Inferior parietal cortex (tissue), 1 donor: Measurements from ENCODE around the gene ZDHHC17.

Experiments
- DNase-seq: peaks from one replicate; pipeline ENCODE4 v3.0.0-alpha.2; 2016; ENCODE audit errors: extremely low spot score

Gene ZDHHC17

DNA sequence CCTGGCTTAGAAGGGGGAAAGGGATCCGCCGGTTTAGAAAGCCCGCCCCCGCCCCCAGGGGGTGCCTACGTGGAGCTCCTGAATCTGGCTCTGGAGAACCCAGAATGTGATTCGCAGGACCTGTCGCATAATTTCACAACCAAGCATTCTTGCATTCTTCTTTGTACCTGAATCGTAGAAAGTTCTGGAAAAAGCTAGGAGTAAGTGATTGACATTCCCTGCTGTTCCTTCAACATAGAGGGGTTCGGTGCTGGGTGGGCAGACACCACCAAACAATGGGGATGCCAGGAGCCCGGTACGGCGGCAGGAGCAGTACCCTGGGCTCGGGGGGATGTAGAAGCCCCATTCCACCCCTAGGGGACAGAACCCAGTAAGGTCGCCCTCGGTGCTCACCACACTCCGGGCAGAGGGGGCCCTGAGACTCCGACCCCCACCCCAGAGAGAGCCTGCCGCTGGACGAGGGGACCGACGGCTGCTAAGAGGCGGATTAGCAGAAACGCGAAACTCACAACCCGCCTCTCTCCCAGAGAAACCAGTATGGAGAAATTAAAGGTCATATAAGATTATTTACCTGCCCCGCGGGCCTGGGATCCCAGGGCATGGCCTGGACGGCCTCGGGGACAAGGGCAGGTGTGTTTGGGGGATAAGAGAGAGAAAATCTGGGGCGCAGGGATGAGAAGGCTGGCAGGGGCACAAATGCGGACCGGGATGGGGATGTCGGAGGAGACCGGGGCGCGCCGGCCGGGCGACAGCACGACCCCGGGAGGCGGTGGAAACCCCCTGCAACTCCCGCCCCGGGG lies 114.4 kb downstream of the ZDHHC17 start:
- no peak for DNase-seq

- DNase-seq, result peak; percentile 66
Measured at GRCh38 chr12:76878899-76879709, 115.2 kb downstream of the ZDHHC17 start, which contains the start of gene CSRP2. Gene CSRP2 (minus strand): TSS chr12:76879019. CDS start chr12:76866260, 12,759 bp downstream.

DNA sequence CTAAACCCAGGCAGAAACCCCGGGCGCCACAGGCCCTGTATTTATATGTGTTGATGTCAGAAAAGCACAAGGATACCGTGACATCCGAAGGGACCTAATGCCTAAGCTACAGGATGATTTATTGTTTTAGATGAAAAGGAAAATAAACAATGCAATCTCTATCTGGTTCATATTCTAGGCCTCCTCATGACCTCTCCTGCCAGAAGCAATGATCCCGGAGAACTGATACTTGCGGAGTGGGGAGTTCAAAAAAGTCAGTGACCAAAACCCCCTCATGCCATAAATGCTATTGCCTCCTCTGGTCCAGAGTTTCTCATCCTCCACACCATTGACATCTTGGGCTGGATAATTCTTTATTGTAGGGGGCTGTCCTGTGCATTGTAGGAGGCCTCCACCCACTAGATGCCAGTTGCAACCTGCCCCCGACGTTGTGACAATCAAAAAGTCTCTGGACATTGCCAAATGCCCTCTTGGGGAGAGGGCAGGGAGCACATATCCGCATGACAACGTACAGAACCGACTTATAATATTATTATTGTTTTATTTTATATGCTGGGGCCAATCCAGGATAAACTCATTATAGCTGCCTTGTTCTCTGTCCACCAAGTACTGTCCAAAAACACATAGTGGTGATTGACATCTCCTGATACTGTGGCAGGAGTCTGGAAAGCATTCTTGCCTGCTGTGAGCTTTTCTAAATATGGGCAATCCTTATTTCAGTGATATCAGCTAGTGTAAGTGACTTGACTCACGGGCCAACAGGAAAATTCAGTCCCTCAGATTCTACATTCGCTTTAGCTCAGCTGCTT lies 116.0 kb downstream of the ZDHHC17 start:
- DNase-seq, result no peak

- no peak for DNase-seq
Measured at GRCh38 chr12:76880519-76881023, 116.7 kb downstream of the ZDHHC17 start.

DNA sequence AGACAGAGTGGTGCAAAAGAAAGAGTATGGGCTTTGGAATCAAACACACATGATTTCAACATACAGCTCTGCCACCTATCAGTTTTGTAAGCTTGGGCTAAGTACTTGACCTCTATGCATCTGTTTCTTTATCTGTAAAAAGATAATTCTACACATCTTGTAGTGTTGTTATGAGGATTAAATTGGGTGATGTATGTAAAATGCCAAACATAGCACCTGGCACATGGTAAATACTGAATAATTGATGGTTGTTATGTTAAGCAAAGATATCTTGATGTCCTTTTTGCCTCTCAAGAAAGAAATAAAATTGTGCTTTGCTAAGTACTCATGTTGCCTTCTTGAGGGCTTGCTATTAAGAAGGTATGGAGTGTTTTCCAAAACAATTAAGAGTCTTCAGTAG lies 117.2 kb downstream of the ZDHHC17 start:
- DNase-seq, result no peak

DNA sequence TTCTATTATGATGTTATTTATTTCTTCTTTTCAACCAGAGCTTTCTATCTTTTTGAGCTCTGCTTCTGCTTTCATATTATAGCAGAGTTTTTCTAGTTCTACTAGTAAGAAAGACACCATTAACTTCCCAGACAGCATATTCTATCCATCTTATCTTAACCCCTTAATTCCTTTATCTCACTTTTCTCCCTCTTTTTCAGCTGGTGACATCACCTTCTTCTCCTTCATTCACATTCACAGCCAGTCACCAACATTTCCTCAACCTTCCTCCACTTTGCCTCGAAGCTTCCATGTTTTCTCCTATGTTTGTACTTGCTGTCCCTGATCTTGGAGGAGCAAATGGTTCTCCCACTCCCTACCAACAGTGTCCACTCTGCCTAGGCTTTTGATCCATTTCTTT lies 118.5 kb downstream of the ZDHHC17 start:
- no peak for DNase-seq

- DNase-seq, result no peak
Measured at GRCh38 chr12:76883151-76883550, 119.2 kb downstream of the ZDHHC17 start.

- no peak for DNase-seq
Measured at GRCh38 chr12:76883811-76884210, 119.9 kb downstream of the ZDHHC17 start.

- DNase-seq, result no peak
Measured at GRCh38 chr12:76888775-76889174, 124.9 kb downstream of the ZDHHC17 start.

GRCh38 chr12:76890151-76891143 lies 126.5 kb downstream of the ZDHHC17 start:
- DNase-seq, result no peak

- no peak for DNase-seq
Measured at GRCh38 chr12:76891609-76892008, 127.7 kb downstream of the ZDHHC17 start.

GRCh38 chr12:76895796-76896195 lies 131.9 kb downstream of the ZDHHC17 start:
- no peak for DNase-seq

DNA sequence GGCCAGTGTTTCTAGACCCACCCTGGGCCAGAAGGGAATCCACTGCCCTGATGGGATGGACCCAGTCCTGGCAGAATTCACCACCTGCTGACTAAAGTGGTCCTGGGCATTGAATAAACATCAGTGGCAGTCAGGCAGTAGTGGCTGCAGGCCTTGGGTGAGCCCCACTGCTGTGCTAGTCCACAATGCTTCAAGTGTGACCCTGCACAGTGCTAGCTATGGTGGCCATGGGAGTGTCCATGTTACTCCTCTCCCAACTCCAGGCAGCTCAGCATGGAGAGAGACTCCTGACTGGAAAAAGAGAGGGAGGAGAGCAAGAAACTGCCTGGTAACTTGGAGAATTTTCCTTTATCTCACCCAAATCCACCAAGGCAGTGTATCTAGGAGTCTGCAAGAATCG lies 132.4 kb downstream of the ZDHHC17 start:
- DNase-seq, result no peak

DNA sequence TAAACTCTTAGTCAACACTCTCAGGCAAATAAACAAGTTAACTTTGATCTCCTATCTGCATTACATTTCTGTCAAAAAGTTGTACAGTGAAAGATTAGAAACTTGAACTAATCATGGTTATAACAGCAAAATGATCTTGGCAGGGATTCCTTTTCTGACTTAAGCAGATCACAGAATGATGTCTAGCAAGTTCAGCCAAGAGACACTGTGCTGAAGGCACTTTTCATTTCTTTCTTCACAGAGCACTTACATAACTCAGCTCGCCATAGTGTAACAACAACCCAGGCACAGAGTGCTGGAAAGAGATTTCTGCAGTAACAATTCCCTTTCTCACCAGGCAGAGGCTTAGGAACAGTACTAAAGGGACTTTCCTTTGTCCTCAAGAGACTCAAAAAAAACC lies 134.5 kb downstream of the ZDHHC17 start:
- DNase-seq, result no peak

DNA sequence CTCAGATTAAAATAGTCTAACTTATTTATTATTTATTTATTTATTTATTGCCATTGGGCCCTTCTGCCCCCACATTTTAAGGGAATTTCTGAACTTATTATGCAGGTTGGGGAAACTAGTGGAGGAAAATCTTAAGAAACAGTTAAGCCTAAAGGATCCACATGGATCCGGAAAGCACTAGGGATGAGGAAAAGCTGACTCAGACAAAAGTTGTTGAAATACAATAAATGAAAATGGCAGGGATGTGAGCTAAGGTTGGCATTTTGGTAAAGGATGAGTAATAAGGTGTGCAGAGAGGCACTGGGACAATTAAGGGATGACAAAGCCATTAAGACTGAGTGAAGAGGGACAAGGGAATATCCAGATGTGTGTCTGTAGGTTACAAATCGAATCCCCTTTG lies 135.6 kb downstream of the ZDHHC17 start:
- no peak for DNase-seq

- no peak for DNase-seq
Measured at GRCh38 chr12:76901628-76902380, 137.9 kb downstream of the ZDHHC17 start.
